ENCODE results near the gene AGK. TPM values are rescaled to one million over a fixed set of nuclear protein-coding genes. Genes with fewer than 3 reads are reported as not detected.

AGK gene
- total RNA-seq, 1 experiment from 2014 or later: 38.2 TPM

DNA sequence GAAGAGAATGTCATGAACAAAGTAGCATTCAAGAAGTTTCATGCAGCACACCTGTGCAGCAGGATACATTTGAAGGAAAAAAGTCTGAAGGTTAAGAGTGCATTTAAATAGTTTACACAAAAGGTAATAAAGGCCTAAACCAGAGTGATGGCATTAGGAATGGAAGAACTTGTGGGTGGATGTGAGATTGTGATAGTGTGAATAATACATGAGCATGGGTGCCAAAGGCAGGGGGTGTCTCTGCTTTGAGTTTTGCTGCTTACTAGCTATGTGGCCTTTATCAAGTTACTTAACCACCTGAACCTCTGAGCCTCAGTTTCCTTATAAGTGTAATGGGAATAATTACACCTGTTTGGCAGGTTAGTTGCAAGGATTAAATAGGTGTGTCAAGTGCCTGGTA lies 21.0 kb downstream of the AGK start:
- H4K20me1 ChIP-seq (ENCODE audit: low read length): no peaks in the 10 kb centered on the region
- CTCF ChIA-PET: no interaction called here
- H3K4me1 ChIP-seq (ENCODE audit: insufficient read depth, low read length): no peaks in the 10 kb centered on the region
- DNase-seq: no peak
- peaks cover 12% of the 10 kb centered on the region; the same call in 1 of the 2 replicates for H3K9me3 ChIP-seq (ENCODE audit: low read length)
- no peak overlapping the region for H3K4me3 ChIP-seq (ENCODE audit: low read length)
- ATAC-seq: no peak
- intact Hi-C loops (cut with micrococcal nuclease): no loop called here
- H3K9me2 ChIP-seq (replicated peaks; ENCODE audit: low read length): no peaks in the 10 kb centered on the region
- TF ChIP-seq EZH2 (IDR thresholded peaks at IDR 0.05; ENCODE audit: low read length, unreplicated experiment): no peak
- TF ChIP-seq, protein P1, sequence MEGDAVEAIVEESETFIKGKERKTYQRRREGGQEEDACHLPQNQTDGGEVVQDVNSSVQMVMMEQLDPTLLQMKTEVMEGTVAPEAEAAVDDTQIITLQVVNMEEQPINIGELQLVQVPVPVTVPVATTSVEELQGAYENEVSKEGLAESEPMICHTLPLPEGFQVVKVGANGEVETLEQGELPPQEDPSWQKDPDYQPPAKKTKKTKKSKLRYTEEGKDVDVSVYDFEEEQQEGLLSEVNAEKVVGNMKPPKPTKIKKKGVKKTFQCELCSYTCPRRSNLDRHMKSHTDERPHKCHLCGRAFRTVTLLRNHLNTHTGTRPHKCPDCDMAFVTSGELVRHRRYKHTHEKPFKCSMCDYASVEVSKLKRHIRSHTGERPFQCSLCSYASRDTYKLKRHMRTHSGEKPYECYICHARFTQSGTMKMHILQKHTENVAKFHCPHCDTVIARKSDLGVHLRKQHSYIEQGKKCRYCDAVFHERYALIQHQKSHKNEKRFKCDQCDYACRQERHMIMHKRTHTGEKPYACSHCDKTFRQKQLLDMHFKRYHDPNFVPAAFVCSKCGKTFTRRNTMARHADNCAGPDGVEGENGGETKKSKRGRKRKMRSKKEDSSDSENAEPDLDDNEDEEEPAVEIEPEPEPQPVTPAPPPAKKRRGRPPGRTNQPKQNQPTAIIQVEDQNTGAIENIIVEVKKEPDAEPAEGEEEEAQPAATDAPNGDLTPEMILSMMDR (conservative IDR thresholded peaks at IDR 0.05; ENCODE audit: low read depth, low read length): no peak
- TF ChIP-seq EZH2phosphoT487 (IDR thresholded peaks at IDR 0.05; ENCODE audit: borderline replicate concordance, low read length): no peak
- peaks cover 39% of the 10 kb centered on the region for H3K36me3 ChIP-seq (ENCODE audit: low read depth, low read length)
- no peak overlapping the region for H3K27ac ChIP-seq (ENCODE audit: low read length)
- no peaks in the 10 kb centered on the region for H3F3A ChIP-seq (ENCODE audit: low read length, unreplicated experiment)
- H3K27me3 ChIP-seq (ENCODE audit: low read length): no peaks in the 10 kb centered on the region
- H2AFZ ChIP-seq (ENCODE audit: low read length): no peak overlapping the region
- no peaks in the 10 kb centered on the region for H3K79me2 ChIP-seq (ENCODE audit: low read length)
- BruUV-seq (replicated peaks): no TSS peak
- no peak overlapping the region for H3K9ac ChIP-seq (ENCODE audit: low read length)
- POLR2A ChIA-PET (ENCODE audit: unreplicated experiment): no interaction called here
- H3K4me2 ChIP-seq (ENCODE audit: low read length): no peak overlapping the region

DNA sequence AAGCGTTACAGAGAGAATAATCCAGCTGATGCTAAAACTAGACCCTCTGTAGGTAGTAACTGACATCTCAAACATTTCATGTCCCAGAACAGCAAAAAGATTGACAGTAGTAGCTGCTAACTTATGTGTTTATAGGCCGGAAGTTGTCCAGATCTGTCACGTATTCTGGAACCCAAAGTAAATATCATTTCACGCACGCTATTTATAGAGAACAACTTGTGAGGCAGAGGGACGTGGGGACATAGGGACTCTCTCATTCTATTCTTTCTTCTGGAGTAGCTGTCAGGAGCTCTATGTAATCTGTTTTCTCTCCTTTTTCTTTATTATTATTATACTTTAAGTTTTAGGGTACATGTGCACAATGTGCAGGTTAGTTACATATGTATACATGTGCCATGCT lies 22.3 kb downstream of the AGK start:
- DNase-seq (no peak), ATAC-seq (no peak)
- no peak for TF ChIP-seq EZH2 (IDR thresholded peaks at IDR 0.05; ENCODE audit: low read length, unreplicated experiment)
- TF ChIP-seq EZH2phosphoT487 (IDR thresholded peaks at IDR 0.05; ENCODE audit: borderline replicate concordance, low read length): no peak
- TF ChIP-seq, protein P1 (conservative IDR thresholded peaks at IDR 0.05; ENCODE audit: low read depth, low read length): no peak
- H2AFZ ChIP-seq (ENCODE audit: low read length): no peak overlapping the region
- no peak overlapping the region for H3K4me2 ChIP-seq (ENCODE audit: low read length)
- BruUV-seq (replicated peaks): no TSS peak
- peaks cover 12% of the 10 kb centered on the region; the same call in 1 of the 2 replicates for H3K9me3 ChIP-seq (ENCODE audit: low read length)
- CTCF ChIA-PET: no interaction called here
- POLR2A ChIA-PET (ENCODE audit: unreplicated experiment): no interaction called here
- H3K27ac ChIP-seq (ENCODE audit: low read length): no peak overlapping the region
- no peaks in the 10 kb centered on the region for H3F3A ChIP-seq (ENCODE audit: low read length, unreplicated experiment)
- H3K79me2 ChIP-seq (ENCODE audit: low read length): no peaks in the 10 kb centered on the region
- no peaks in the 10 kb centered on the region for H4K20me1 ChIP-seq (ENCODE audit: low read length)
- H3K36me3 ChIP-seq (ENCODE audit: low read depth, low read length): peaks cover 40% of the 10 kb centered on the region
- no peaks in the 10 kb centered on the region for H3K4me1 ChIP-seq (ENCODE audit: insufficient read depth, low read length)
- H3K9ac ChIP-seq (ENCODE audit: low read length): no peak overlapping the region
- no peaks in the 10 kb centered on the region for H3K27me3 ChIP-seq (ENCODE audit: low read length)
- intact Hi-C loops (cut with micrococcal nuclease): no loop called here
- H3K9me2 ChIP-seq (replicated peaks; ENCODE audit: low read length): no peaks in the 10 kb centered on the region
- H3K4me3 ChIP-seq (ENCODE audit: low read length): no peak overlapping the region

DNA sequence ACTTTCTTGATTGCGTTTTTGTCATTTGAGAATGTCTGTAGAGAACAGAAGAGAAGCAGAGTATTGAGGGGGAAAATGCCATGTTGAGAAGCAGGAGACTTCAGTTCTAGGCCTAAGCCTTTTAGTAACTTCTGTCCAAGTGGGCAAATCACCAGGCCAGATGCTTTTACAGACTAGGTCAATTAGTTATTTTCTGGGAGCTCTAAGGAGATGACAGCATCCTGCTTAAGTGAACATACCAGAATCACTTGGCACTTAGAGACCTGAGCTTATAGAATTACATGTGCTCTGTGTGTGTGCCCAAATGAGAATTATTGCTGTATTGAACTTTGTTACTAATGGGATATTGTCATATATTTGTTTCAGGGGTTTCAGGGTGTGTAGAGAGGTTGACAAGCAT lies 24.0 kb downstream of the AGK start:
- peaks cover 40% of the 10 kb centered on the region for H3K36me3 ChIP-seq (ENCODE audit: low read depth, low read length)
- no peaks in the 10 kb centered on the region for H3K79me2 ChIP-seq (ENCODE audit: low read length)
- CTCF ChIA-PET: no interaction called here
- H3K9ac ChIP-seq (ENCODE audit: low read length): no peak overlapping the region
- no peak overlapping the region for H3K4me2 ChIP-seq (ENCODE audit: low read length)
- H2AFZ ChIP-seq (ENCODE audit: low read length): no peak overlapping the region
- H4K20me1 ChIP-seq (ENCODE audit: low read length): no peaks in the 10 kb centered on the region
- H3K9me3 ChIP-seq (ENCODE audit: low read length): peaks cover 12% of the 10 kb centered on the region; the same call in 1 of the 2 replicates
- no peaks in the 10 kb centered on the region for H3F3A ChIP-seq (ENCODE audit: low read length, unreplicated experiment)
- no peaks in the 10 kb centered on the region for H3K9me2 ChIP-seq (replicated peaks; ENCODE audit: low read length)
- no peak overlapping the region for H3K27ac ChIP-seq (ENCODE audit: low read length)
- POLR2A ChIA-PET (ENCODE audit: unreplicated experiment): no interaction called here
- TF ChIP-seq EZH2 (IDR thresholded peaks at IDR 0.05; ENCODE audit: low read length, unreplicated experiment): no peak
- TF ChIP-seq, protein P1 (conservative IDR thresholded peaks at IDR 0.05; ENCODE audit: low read depth, low read length): no peak
- no peak for TF ChIP-seq EZH2phosphoT487 (IDR thresholded peaks at IDR 0.05; ENCODE audit: borderline replicate concordance, low read length)
- H3K27me3 ChIP-seq (ENCODE audit: low read length): no peaks in the 10 kb centered on the region
- intact Hi-C loops (cut with micrococcal nuclease): no loop called here
- DNase-seq: no peak
- BruUV-seq (replicated peaks): no TSS peak
- no peaks in the 10 kb centered on the region for H3K4me1 ChIP-seq (ENCODE audit: insufficient read depth, low read length)
- ATAC-seq: no peak
- H3K4me3 ChIP-seq (ENCODE audit: low read length): no peak overlapping the region
